NT2/D1 (cell line): ENCODE data around the gene PRXL2C.

Source experiments
- SUZ12 ChIP-seq: IDR thresholded peaks from 2 replicates; pipeline ENCODE4 v1.6.1; 2011; ENCODE audit not compliant: insufficient read length, insufficient read depth; ENCODE audit errors: extremely low read depth
- YY1 ChIP-seq: IDR thresholded peaks from 2 replicates; pipeline ENCODE4 v1.6.1; 2011; ENCODE audit not compliant: insufficient read length, insufficient read depth
- ZNF274 ChIP-seq: IDR thresholded peaks from 2 replicates; pipeline ENCODE4 v1.6.1; 2011; ENCODE audit warnings: mild to moderate bottlenecking, low read depth, low read length

DNA sequence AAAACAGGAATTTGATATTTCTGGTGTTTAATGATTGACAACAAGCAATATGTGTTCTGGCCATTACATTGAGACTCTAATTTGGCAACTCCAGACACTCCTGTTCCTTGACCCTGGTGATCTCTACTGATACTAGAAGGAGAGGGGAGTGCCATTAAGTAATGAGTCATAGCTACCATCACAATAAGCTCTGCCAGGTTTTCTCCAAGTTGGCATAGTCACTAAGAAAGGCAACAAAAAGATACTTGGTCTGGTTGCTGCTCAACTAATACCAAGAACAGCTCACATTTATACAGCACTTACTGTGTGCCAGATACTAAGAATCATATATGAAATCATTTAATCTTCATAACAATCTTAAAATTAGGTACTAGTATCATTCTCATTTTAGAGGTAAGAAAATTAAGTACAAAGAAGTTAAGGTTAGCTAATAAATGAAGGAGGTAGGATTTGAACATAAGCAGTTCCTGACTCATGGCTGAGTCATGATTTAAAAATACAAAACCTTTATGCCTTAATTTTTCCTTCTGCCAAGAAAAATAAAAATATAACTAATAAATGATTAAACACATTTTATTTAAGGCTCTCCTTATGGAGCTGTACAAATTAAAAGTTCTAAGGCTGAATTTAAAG, 19.9 kb upstream of the PRXL2C start:
- no peak for TF ChIP-seq ZNF274
- TF ChIP-seq SUZ12 = no peak
- no peak for TF ChIP-seq YY1
